ENCODE measurements around the gene PTGES. TPM values are rescaled to one million over a fixed set of nuclear protein-coding genes. Genes with fewer than 3 reads are reported as not detected.

Gene PTGES
- total RNA-seq, 1 experiment from 2014 or later: 17.2 TPM

- ChIA-PET CTCF (no interaction called here), POLR2A (interaction anchor here (0.5 kb wide), 1 partner anchor 132 kb away, joined by 3 read pairs; no protein-coding TSS in a partner anchor), RAD21 (ENCODE audit: low non-redundant PET in 1 of 2, low total read pairs in 2 of 2, uncharacterized antibody in 2 of 2, unreplicated experiment in 2 of 2) (no interaction called here)
- Histone ChIP-seq H3K4me1 (ENCODE audit: control insufficient read depth in 1 of 2, insufficient read depth in 2 of 2, low read length in 2 of 2) (no peaks in the 10 kb centered on the region), H3K27ac (ENCODE audit: low read depth, low read length) (no peak overlapping the region), H3K4me3 (replicated peaks in 1 of 2; ENCODE audit: low read depth in 1 of 2, low read length in 2 of 2) (no peak overlapping the region), H3K4me2 (ENCODE audit: low read length) (no peak overlapping the region), H3K9me3 (ENCODE audit: control insufficient read depth in 1 of 2, insufficient read depth in 1 of 2, low read depth in 1 of 2, low read length in 2 of 2) (no peaks in the 10 kb centered on the region), H3K27me3 (ENCODE audit: insufficient read depth, low read length) (no peaks in the 10 kb centered on the region), H3K79me2 (ENCODE audit: insufficient read depth, low read length) (no peaks in the 10 kb centered on the region), H3K36me3 (ENCODE audit: control insufficient read depth in 1 of 2, insufficient read depth in 2 of 2, low read length in 2 of 2) (no peaks in the 10 kb centered on the region), H3K9me2 (ENCODE audit: insufficient read depth) (no peaks in the 10 kb centered on the region), H3K9ac (ENCODE audit: low read length) (no peak overlapping the region), H4K20me1 (ENCODE audit: insufficient read depth) (no peaks in the 10 kb centered on the region), H2AFZ (ENCODE audit: low read depth, low read length, poor library complexity, severe bottlenecking) (no peak overlapping the region)
- BruUV-seq (replicated peaks): no TSS peak
- intact Hi-C loops (cut with micrococcal nuclease): no loop called here
- DNase-seq (ENCODE audit: low read depth, low spot score): no peak
- no peak for ATAC-seq
- no peak for TF ChIP-seq REST (IDR thresholded peaks at IDR 0.05; ENCODE audit: low read depth)
- TF ChIP-seq POLR2AphosphoS5 (IDR thresholded peaks at IDR 0.05; ENCODE audit: low read depth, low read length): no peak
- no peak for TF ChIP-seq CEBPB (IDR thresholded peaks at IDR 0.05; ENCODE audit: low read depth)
- TF ChIP-seq ATF3 (IDR thresholded peaks at IDR 0.05): no peak
- TF ChIP-seq JUND (IDR thresholded peaks at IDR 0.05): no peak
- TF ChIP-seq CBX3 (IDR thresholded peaks at IDR 0.05; ENCODE audit: low read depth): no peak
- TF ChIP-seq FOSL1 (IDR thresholded peaks at IDR 0.05; ENCODE audit: low read depth): no peak
- no peak for TF ChIP-seq EZH2 (IDR thresholded peaks at IDR 0.05)
- TF ChIP-seq TCF7L2 (IDR thresholded peaks at IDR 0.05; ENCODE audit: borderline replicate concordance, extremely low read depth, insufficient read depth, insufficient read length): no peak
Measured at GRCh38 chr9:129708793-129709192, 44.0 kb downstream of the PTGES start.

All from HCT116 (cell line).